ENCODE data around the gene MYBL2. TPM values are rescaled to one million over a fixed set of nuclear protein-coding genes. Genes with fewer than 3 reads are reported as not detected.
A peak's percentile ranks its signal among the peaks of the same experiment; 100 is the strongest.
"Not testable (repeated sequence)": the region's sequence is repeated elsewhere in the genome, so short reads cannot be mapped to it uniquely, and the experiment has no call there.

Gene MYBL2
- 0.41 TPM for total RNA-seq

- DNase-seq (ENCODE audit: low spot score in 2 of 2) (peak; percentile 36 to 74), FAIRE-seq (no peak)
Measured at GRCh38 chr20:43666376-43667328, at the start of gene MYBL2. MYBL2 (plus strand) TSS chr20:43667114; CDS start chr20:43667284, 170 bp downstream.

- FAIRE-seq (no peak), DNase-seq (ENCODE audit: low spot score in 2 of 2) (no peak)
Measured at GRCh38 chr20:43631598-43631997, 35.3 kb upstream of the MYBL2 start.

GRCh38 chr20:43636429-43636828 is 30.5 kb upstream of the MYBL2 start:
- no peak for DNase-seq (ENCODE audit: low spot score in 2 of 2)
- no peak for FAIRE-seq

GRCh38 chr20:43642548-43642947 is 24.4 kb upstream of the MYBL2 start:
- FAIRE-seq (no peak), DNase-seq (ENCODE audit: low spot score in 2 of 2) (no peak)

- FAIRE-seq = no peak
- no peak for DNase-seq (ENCODE audit: low spot score in 2 of 2)
Measured at GRCh38 chr20:43650997-43651525, 15.9 kb upstream of the MYBL2 start.

- not testable (repeated sequence) for DNase-seq (ENCODE audit: low spot score in 2 of 2); FAIRE-seq
Measured at GRCh38 chr20:43651650-43652184, 15.2 kb upstream of the MYBL2 start.

- no peak for DNase-seq (ENCODE audit: low spot score in 2 of 2)
- FAIRE-seq = no peak
Measured at GRCh38 chr20:43653966-43654365, 12.9 kb upstream of the MYBL2 start.

GRCh38 chr20:43655176-43655575 is 11.7 kb upstream of the MYBL2 start:
- not testable (repeated sequence) for DNase-seq (ENCODE audit: low spot score in 2 of 2); FAIRE-seq

GRCh38 chr20:43655937-43656336 is 11.0 kb upstream of the MYBL2 start:
- DNase-seq (ENCODE audit: low spot score in 2 of 2) (no peak), FAIRE-seq (no peak)

- DNase-seq (ENCODE audit: low spot score in 2 of 2) (no peak), FAIRE-seq (no peak)
Measured at GRCh38 chr20:43658069-43658722, 8.7 kb upstream of the MYBL2 start.

- no peak for DNase-seq (ENCODE audit: low spot score in 2 of 2)
Measured at GRCh38 chr20:43658723-43659419, 8.0 kb upstream of the MYBL2 start.

GRCh38 chr20:43662943-43663655 is 3.8 kb upstream of the MYBL2 start:
- FAIRE-seq (no peak), DNase-seq (ENCODE audit: low spot score in 2 of 2) (no peak)

More at GRCh38 chr20:43658723-43659419, 8.0 kb upstream of the MYBL2 start:
- no peak for FAIRE-seq

GRCh38 chr20:43665466-43666176 is 1.3 kb upstream of the MYBL2 start:
- DNase-seq (ENCODE audit: low spot score in 2 of 2) = no peak
- FAIRE-seq = no peak

- FAIRE-seq (no peak), DNase-seq (ENCODE audit: low spot score in 2 of 2) (no peak)
Measured at GRCh38 chr20:43667341-43668132, 623 bp downstream of the MYBL2 start.

GRCh38 chr20:43669332-43669731 is 2.4 kb downstream of the MYBL2 start:
- FAIRE-seq (no peak), DNase-seq (ENCODE audit: low spot score in 2 of 2) (no peak)

GRCh38 chr20:43670423-43670822 is 3.5 kb downstream of the MYBL2 start:
- no peak for FAIRE-seq
- DNase-seq (ENCODE audit: low spot score in 2 of 2) = no peak

- DNase-seq (ENCODE audit: low spot score in 2 of 2) (no peak), FAIRE-seq (no peak)
Measured at GRCh38 chr20:43676368-43676767, 9.5 kb downstream of the MYBL2 start.

GRCh38 chr20:43680981-43681380 is 14.1 kb downstream of the MYBL2 start:
- DNase-seq (ENCODE audit: low spot score in 2 of 2) (no peak), FAIRE-seq (no peak)
